Fibroblast of villous mesenchyme (primary cell): Measurements from ENCODE around the gene LIPT2. TPM values are rescaled to one million over a fixed set of nuclear protein-coding genes. Genes with fewer than 3 reads are reported as not detected.
"Not testable (repeated sequence)": the region's sequence is repeated elsewhere in the genome, so short reads cannot be mapped to it uniquely, and the experiment has no call there.

Source experiments
- DNase-seq: peaks from one replicate; pipeline ENCODE4 v3.0.0-alpha.2; 2010; ENCODE audit warnings: low read depth
- H3K4me3 ChIP-seq: 2 replicates; pipeline ENCODE4 v1.5.1; 2011; ENCODE audit warnings: low read depth, mild to moderate bottlenecking, low read length
- total RNA-seq: library from RNA; depleted of rRNA; stranded (reverse); fragments of >200 nt; gene quantifications from 2 replicates; pipeline ENCODE4 v1.2.3, GENCODE V29; 2012
- TF ChIP-seq, protein P1 (sequence below): IDR thresholded peaks from 2 replicates; pipeline ENCODE4 v1.5.1; 2012; ENCODE audit warnings: low read depth, mild to moderate bottlenecking, low read length; ENCODE audit not compliant: insufficient read depth

The LIPT2 gene
- 1.7 and 2.9 TPM in 2 replicates for total RNA-seq

DNA sequence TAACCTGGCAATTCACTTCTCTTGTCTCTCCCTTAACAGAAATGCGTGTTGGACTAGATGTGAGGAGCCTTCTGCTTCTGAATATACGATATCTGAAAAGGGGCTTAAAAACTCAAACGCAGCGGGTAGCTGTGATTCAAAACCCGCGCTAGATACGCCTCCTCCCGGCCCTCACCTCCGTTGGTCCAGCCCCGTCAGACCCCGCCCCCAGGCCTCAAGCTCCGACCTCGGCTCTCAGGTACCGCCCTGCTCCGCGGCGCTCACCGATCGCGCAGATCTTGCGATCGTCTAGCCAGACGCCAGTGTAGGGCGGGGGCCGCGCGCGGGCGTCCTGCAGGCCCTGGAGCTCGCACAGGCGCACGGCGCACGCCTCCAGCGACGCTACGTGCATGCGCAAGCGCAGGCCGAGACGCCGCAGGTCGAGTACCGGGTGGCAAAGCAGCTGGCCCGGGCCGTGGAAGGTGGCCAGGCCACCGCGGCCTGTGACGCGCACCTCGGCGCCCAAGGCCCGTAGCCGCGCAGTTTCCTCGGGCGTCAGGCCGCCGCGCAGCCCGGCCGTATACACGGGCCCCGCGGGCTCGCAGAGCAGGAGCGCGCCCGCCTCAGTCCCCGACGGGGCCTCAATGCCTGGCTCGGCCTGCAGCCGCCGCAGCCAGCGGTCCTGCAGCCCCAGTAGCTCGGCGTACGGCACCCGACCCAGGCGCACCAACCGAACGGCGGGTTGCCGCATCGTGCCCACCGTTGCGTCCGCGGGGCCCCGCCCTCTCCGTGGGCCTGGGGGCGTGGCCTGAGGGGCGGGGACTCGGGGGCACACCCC lies at the start of gene LIPT2:
Gene LIPT2, minus strand, starts transcription at position 751 of the 817 bp plus-strand sequence. Its CDS starts 21 bp downstream, at position 730.
- peak; percentile 96 for DNase-seq
- peak within 1 kb of the TSS; percentile 68 for H3K4me3 ChIP-seq
- TF ChIP-seq, protein P1, sequence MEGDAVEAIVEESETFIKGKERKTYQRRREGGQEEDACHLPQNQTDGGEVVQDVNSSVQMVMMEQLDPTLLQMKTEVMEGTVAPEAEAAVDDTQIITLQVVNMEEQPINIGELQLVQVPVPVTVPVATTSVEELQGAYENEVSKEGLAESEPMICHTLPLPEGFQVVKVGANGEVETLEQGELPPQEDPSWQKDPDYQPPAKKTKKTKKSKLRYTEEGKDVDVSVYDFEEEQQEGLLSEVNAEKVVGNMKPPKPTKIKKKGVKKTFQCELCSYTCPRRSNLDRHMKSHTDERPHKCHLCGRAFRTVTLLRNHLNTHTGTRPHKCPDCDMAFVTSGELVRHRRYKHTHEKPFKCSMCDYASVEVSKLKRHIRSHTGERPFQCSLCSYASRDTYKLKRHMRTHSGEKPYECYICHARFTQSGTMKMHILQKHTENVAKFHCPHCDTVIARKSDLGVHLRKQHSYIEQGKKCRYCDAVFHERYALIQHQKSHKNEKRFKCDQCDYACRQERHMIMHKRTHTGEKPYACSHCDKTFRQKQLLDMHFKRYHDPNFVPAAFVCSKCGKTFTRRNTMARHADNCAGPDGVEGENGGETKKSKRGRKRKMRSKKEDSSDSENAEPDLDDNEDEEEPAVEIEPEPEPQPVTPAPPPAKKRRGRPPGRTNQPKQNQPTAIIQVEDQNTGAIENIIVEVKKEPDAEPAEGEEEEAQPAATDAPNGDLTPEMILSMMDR, result no peak

DNA sequence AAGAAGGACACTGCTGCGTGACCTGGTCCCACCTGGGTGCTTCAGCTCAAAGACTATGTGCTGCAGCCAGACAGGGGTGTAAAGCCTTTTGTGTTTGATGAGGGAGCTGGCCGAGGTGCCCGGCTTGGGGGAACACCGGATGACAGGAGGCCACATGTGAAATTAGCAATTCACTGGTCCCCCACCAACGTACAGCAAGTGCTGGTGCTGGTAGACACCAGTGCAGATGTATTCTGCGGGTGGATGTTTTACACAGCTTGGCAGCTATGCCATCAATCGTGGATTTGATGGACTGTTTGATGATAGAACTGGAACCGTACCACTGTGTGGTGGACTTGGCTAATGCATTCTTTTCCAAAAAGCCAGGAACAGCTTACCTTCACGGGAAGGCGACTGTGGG lies 47.9 kb upstream of the LIPT2 start:
- no peak for DNase-seq
- TF ChIP-seq, protein P1, result no peak
- no peak overlapping the region for H3K4me3 ChIP-seq

DNA sequence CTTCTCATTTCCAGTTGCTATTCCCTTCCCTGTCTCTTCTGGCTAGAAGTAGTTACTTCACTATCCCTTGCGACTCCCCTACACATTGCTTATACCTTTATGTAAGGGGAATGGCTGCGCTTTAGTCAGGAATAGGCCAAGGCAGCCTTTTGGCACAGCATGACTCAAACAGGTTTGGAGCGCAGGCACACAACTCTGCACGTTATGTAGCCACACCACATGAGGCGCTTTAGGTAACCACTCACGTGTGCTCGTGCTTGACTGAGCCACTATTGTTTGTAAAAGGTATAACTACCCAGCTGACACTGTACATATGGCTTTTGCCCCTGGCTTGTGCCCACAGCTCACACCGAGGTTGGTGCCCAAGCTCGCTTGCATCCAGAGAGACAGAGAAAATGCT lies 46.7 kb upstream of the LIPT2 start:
- TF ChIP-seq, protein P1, result no peak
- H3K4me3 ChIP-seq, result no peak overlapping the region

DNA sequence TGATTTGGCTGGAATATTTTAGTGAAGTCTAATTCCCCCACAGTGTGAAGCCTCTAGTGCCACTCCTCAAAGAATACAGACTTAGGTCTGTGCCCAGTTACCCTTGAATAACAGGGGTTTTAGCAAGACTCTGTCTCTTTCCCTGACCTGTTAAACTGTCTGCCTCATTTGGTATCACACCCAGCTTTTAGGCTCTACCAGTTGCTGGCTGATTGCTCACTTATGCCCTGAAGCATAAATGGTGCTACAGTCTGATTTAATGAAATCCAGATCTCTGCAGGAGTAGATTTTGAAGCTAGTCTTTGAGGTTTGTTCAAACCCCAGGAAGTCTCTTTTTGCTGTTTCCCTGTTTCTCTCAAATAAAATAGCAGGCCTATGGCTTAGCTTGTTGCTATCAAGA lies 45.2 kb upstream of the LIPT2 start:
- no peak overlapping the region for H3K4me3 ChIP-seq
- DNase-seq, result no peak
- TF ChIP-seq, protein P1, result no peak

More for the DNA sequence above, 46.7 kb upstream of the LIPT2 start:
- DNase-seq, result no peak

DNA sequence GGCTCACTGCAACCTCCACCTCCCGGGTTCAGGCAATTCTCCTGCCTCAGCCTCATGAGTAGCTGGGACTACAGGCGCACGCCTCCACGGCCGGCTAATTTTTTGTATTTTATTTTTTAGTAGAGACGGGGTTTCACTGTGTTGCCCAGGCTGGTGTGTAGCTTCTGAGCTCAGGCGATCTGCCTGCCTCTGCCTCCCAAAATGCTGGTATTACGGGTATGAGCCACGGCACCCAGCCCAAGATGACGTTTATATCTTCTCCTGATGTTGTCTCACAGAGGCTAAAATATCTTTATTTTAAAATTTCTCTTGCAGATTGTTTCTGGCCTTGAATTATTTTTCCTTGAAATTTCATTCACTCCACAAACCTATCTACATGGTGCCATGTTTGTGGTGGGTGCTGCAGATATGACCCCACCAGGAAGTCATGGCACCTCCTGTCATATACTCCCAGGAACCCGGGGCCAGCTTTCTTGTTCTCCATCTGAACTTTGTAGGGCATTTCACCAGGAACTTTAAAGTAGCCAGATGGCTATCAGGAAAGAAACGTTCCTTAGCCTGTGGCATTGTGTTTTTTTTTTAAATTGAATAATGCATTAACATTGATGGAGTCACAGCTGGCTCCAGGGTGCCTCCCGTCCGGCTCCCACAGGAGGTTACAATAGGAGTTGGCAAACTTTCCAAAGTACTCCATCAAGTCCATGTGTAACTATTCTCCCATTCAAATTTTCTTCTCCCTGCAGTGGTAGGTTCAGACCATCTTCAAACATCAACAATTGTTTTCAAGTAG lies 42.0 kb upstream of the LIPT2 start:
- TF ChIP-seq, protein P1, result no peak
- H3K4me3 ChIP-seq, result no peak overlapping the region
- DNase-seq, result no peak

DNA sequence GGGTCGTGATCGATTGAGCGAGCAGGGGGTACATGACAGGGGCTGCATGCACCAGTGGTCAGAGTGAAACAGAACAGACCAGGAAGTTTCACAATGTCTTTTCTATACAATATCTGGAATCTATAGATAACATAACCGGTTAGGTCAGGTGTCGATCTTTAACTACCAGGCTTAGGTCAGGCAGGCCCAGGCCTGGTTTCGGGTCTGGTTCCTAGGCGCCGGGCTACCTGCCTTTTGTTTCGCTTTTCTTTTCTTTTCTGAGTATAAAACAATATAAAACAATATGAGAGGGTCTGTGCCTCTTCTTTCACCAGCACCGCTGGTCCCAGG lies 41.4 kb upstream of the LIPT2 start:
- not testable (repeated sequence) for H3K4me3 ChIP-seq, DNase-seq

DNA sequence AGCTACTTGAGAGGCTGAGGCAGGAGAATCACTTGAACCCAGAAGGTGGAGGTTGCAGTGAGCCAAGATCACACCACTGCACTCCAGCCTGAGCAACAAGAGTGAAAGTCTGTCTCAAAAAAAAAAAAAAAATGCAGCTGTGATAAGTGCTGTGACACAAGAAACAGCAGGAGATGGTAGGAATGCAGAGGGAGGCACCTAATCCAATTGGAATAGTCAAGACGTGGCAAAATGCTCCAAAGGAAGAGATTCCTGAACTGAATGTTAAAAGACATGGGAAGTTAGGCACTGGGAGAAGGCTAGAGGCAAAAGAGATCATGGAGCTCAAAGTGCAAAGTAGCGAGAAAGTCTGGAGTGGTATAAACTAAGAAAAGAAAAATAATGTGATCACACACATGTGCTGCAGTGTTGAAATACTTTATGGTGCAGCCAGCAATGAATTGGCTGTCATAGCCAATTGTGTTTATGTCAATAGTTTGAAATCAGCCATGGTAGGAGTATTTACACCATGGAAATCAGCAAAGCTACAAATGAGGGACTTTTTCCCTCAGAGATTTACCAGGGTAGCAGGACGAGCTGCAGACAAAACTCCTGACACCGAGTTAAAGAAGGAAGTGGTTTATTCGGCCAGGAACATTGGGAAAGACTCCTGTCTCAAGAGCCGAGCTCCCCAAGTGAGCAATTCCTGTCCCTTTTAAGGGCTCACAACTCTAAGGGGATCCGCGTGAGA lies 40.9 kb upstream of the LIPT2 start:
- no peak overlapping the region for H3K4me3 ChIP-seq
- no peak for DNase-seq
- TF ChIP-seq, protein P1, result no peak
